GM21381 (cell line): ENCODE measurements around the gene MAB21L1.

Source experiments
- ATAC-seq: cut with Tn5 transposase; IDR thresholded peaks from one replicate; pipeline ENCODE4 v1.9.1; 2021; ENCODE audit warnings: mild to moderate bottlenecking, moderate library complexity; ENCODE audit not compliant: unreplicated experiment

MAB21L1 gene

GRCh38 chr13:35448465-35448864, 28.0 kb downstream of the MAB21L1 start:
- ATAC-seq: no peak
